GDM1 (cell line): ENCODE results near the gene ITGA7.

Experiments used
- DNase-seq: peaks from one replicate; lab custom pipeline; 2025; lab: John Stamatoyannopoulos, UW

The ITGA7 gene

DNA sequence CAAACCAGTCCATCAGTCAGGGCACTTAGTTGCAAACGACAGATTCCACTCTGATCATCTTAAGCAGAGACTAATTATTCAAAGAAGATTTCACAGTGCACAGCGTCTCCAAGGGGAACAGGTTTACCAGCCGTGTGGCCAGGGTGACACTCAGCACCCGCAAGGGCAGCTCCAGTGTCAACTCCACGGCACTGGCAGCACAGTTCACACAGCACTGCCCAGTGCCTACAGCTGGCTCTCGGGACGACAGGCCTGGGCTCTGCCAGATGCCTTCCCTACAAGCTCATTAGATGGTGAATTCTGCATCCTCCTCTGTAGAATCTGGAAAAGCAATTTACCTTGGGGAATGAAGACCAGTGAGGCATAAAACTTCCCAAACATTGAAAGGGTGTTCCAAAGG, 66.1 kb downstream of the ITGA7 start:
- no peak for DNase-seq

- no peak for DNase-seq
These were observed 70.2 kb downstream of the ITGA7 start for GRCh38 chr12:55637467-55637866.

DNA sequence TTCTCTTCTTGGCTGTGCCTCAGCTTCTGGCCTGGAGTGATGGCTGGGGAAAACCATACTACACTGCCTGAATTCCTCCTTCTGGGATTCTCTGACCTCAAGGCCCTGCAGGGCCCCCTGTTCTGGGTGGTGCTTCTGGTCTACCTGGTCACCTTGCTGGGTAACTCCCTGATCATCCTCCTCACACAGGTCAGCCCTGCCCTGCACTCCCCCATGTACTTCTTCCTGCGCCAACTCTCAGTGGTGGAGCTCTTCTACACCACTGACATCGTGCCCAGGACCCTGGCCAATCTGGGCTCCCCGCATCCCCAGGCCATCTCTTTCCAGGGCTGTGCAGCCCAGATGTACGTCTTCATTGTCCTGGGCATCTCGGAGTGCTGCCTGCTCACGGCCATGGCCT, 70.9 kb downstream of the ITGA7 start, which contains the start of gene OR10P1:
TSS of gene OR10P1 (plus strand) at position 40 of the 400 bp plus-strand sequence. CDS start at position 40, 0 bp downstream.
- no peak for DNase-seq

DNA sequence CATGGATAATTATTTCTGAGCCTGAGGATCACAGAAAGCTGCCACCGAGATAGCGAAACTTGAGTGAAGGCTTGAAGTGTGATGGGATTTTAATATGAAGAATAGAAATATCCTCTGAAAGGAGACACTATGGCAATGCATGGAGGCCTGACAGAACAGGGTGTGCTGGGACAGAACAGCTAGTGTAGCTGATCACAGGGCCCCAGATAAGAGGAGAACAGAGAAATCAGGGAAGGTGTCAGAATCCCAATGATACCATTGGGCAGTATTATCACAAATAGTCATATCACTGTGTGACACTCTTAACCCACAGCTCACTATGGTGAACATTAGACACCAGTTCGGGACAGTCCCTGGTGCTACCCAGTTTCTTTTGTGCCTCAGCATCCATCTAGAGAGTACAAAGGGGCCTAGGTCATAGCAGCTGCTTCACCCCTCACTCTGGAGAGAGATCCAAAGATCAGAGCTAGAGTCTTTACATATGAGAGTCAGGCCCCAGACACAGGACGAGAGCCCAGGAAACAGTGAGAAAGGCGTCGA, 71.5 kb downstream of the ITGA7 start:
- DNase-seq, result no peak
